Stomach (tissue), 4 donors: ENCODE measurements around the gene RPL12.

Experiments
- POLR2A ChIP-seq, 4 donors: fragments of 450-650 bp; IDR thresholded peaks; one replicate each; pipeline ENCODE4 v1.6.1; 2016; ENCODE audit warnings: antibody characterized with exemption in 4 of 4, control low read depth in 2 of 4, mild to moderate bottlenecking in 1 of 4, moderate library complexity in 1 of 4
- POLR2AphosphoS5 ChIP-seq, 3 donors: sonication (generic); formaldehyde crosslinking; IDR thresholded peaks; one replicate each; pipeline ENCODE4 v1.6.1; 2016; ENCODE audit warnings: antibody characterized with exemption in 3 of 3
- TF ChIP-seq, protein P1 (sequence below), 7 experiments: fragments of 450-650 bp in 4 of 7; fragments of 200-600 bp in 3 of 7; sonication (generic) in 3 of 7; IDR thresholded peaks; one replicate each; pipeline ENCODE4 v1.5.1; 2016 to 2019; ENCODE audit warnings: antibody characterized with exemption in 7 of 7, control low read depth in 2 of 7, mild to moderate bottlenecking in 1 of 7

DNA sequence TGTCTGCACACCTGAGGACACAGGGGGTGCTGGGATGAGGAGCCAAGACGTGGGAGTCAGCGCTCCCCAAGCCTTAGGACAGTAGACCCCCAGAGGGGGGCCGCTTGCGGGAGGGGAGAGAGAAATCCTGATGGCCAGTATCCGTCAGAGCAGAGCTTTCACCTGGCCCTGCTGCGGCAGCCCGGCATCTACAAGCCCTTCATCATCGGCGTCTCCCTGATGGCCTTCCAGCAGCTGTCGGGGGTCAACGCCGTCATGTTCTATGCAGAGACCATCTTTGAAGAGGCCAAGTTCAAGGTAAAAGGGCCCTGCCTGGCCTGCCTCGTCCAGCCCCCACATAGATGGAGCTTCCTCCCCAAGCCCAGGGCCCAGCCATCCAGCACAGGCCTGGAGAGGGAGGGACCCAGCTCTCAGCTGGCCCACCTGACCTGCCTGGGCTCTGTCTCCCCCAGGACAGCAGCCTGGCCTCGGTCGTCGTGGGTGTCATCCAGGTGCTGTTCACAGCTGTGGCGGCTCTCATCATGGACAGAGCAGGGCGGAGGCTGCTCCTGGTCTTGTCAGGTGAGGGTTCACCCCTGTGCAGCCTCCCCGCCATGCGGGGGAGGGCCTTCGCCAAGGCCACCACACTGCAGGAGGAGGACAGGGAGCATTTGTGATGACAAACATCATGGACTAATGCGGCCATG lies 47.6 kb downstream of the RPL12 start:
- TF ChIP-seq, protein P1, sequence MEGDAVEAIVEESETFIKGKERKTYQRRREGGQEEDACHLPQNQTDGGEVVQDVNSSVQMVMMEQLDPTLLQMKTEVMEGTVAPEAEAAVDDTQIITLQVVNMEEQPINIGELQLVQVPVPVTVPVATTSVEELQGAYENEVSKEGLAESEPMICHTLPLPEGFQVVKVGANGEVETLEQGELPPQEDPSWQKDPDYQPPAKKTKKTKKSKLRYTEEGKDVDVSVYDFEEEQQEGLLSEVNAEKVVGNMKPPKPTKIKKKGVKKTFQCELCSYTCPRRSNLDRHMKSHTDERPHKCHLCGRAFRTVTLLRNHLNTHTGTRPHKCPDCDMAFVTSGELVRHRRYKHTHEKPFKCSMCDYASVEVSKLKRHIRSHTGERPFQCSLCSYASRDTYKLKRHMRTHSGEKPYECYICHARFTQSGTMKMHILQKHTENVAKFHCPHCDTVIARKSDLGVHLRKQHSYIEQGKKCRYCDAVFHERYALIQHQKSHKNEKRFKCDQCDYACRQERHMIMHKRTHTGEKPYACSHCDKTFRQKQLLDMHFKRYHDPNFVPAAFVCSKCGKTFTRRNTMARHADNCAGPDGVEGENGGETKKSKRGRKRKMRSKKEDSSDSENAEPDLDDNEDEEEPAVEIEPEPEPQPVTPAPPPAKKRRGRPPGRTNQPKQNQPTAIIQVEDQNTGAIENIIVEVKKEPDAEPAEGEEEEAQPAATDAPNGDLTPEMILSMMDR (IDR thresholded peaks at IDR 0.05): no peak
- TF ChIP-seq POLR2A (IDR thresholded peaks at IDR 0.05) (no peak), POLR2AphosphoS5 (IDR thresholded peaks at IDR 0.05) (no peak)
